Panc1 (cell line): ENCODE measurements around the gene ZNF292.

Source experiments
- POLR2AphosphoS5 ChIP-seq: IDR thresholded peaks from 2 replicates; pipeline ENCODE4 v1.6.1; 2012; ENCODE audit warnings: mild to moderate bottlenecking, low read depth, low read length, moderate library complexity
- TF ChIP-seq, protein P1 (sequence below): fragments of 450-650 bp; IDR thresholded peaks from 2 replicates; pipeline ENCODE4 v1.5.1; 2017; ENCODE audit warnings: mild to moderate bottlenecking
- TF ChIP-seq, protein P2 (sequence below), 2 experiments: IDR thresholded peaks; 2 replicates each; pipeline ENCODE4 v1.6.1; 2011 to 2012; ENCODE audit warnings: low read depth in 2 of 2, control low read depth in 1 of 2, low read length in 1 of 2, mild to moderate bottlenecking in 1 of 2, moderate library complexity in 1 of 2; ENCODE audit not compliant: insufficient read depth in 1 of 2

DNA sequence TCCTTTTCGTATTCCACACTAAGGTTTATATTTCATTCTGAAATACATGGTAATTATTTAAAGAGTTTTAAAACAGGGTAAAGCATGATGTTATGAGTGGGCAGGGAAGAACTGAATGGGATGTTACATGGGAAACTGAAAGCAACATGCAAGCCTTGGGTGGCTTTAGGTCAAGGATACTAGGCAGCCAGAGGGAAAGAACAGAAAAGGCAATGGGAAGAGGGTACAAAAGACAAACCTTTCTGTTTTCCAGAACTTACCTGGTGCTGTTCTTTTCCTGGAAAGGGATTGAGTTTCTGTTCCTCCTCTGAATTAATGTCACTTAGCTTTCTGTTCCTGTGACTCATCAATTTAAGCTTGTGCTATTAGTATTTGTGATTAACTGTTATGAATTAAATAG is 95.9 kb downstream of the ZNF292 start:
- TF ChIP-seq, protein P1, sequence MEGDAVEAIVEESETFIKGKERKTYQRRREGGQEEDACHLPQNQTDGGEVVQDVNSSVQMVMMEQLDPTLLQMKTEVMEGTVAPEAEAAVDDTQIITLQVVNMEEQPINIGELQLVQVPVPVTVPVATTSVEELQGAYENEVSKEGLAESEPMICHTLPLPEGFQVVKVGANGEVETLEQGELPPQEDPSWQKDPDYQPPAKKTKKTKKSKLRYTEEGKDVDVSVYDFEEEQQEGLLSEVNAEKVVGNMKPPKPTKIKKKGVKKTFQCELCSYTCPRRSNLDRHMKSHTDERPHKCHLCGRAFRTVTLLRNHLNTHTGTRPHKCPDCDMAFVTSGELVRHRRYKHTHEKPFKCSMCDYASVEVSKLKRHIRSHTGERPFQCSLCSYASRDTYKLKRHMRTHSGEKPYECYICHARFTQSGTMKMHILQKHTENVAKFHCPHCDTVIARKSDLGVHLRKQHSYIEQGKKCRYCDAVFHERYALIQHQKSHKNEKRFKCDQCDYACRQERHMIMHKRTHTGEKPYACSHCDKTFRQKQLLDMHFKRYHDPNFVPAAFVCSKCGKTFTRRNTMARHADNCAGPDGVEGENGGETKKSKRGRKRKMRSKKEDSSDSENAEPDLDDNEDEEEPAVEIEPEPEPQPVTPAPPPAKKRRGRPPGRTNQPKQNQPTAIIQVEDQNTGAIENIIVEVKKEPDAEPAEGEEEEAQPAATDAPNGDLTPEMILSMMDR = no peak
- TF ChIP-seq POLR2AphosphoS5 = no peak
- TF ChIP-seq, protein P2, sequence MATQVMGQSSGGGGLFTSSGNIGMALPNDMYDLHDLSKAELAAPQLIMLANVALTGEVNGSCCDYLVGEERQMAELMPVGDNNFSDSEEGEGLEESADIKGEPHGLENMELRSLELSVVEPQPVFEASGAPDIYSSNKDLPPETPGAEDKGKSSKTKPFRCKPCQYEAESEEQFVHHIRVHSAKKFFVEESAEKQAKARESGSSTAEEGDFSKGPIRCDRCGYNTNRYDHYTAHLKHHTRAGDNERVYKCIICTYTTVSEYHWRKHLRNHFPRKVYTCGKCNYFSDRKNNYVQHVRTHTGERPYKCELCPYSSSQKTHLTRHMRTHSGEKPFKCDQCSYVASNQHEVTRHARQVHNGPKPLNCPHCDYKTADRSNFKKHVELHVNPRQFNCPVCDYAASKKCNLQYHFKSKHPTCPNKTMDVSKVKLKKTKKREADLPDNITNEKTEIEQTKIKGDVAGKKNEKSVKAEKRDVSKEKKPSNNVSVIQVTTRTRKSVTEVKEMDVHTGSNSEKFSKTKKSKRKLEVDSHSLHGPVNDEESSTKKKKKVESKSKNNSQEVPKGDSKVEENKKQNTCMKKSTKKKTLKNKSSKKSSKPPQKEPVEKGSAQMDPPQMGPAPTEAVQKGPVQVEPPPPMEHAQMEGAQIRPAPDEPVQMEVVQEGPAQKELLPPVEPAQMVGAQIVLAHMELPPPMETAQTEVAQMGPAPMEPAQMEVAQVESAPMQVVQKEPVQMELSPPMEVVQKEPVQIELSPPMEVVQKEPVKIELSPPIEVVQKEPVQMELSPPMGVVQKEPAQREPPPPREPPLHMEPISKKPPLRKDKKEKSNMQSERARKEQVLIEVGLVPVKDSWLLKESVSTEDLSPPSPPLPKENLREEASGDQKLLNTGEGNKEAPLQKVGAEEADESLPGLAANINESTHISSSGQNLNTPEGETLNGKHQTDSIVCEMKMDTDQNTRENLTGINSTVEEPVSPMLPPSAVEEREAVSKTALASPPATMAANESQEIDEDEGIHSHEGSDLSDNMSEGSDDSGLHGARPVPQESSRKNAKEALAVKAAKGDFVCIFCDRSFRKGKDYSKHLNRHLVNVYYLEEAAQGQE (IDR thresholded peaks at IDR 0.05; ENCODE audit: insufficient read depth in 1 of 2, low read depth in 2 of 2, low read length in 1 of 2) = no peak
